Body of pancreas (tissue), 4 donors: Measurements from ENCODE around the gene BCAR1.
"Not testable (repeated sequence)": the region's sequence is repeated elsewhere in the genome, so short reads cannot be mapped to it uniquely, and the experiment has no call there.

Experiments used
- CTCF ChIP-seq, 7 experiments: fragments of 450-650 bp in 4 of 7; fragments of 200-600 bp in 3 of 7; sonication (generic) in 3 of 7; IDR thresholded peaks; one replicate each; pipeline ENCODE4 v1.5.1; 2016 to 2019; ENCODE audit warnings: antibody characterized with exemption in 7 of 7
- POLR2A ChIP-seq, 3 donors: fragments of 450-650 bp; IDR thresholded peaks; one replicate each; pipeline ENCODE4 v1.6.1; 2016; ENCODE audit warnings: antibody characterized with exemption in 3 of 3, mild to moderate bottlenecking in 2 of 3

DNA sequence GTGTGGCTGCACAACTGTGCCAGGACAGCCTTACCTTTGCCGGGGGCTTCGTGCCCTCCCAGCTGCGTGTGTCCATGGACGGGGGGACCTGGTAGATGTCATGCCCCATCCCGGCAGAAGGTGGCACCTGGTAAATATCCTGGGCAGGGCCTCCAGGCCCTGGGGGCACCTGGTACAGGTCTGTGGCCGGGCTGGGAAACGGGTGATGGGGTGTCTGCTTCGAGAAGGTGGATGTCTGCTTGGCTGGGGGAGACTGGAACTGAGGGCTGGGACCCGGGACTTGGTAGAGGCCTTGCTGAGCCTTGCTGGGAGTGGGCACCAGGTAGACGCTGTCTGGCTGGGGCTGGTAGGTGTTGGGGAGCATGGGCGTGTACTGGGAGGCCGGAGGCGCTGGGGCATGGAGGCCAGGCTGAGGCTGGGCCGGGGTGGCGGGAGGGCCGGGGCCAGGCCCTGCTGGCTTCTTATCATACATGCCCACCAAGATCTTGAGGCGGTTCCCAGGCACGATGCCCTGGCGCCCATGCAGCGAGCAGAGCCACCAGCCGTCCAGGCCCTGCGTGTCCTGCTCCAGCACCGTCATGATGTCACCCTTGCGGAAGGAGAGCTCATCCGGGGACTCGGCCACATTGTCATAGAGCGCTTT is 8.9 kb downstream of the BCAR1 start:
- TF ChIP-seq CTCF, POLR2A (IDR thresholded peaks at IDR 0.05): not testable (repeated sequence)
